Activated T-cell treated with anti-CD3 and anti-CD28 coated beads for 24 hours (primary cell): ENCODE results near the gene SLC4A2.
A peak's percentile ranks its signal among the peaks of the same experiment; 100 is the strongest.
"Not testable (repeated sequence)": the region's sequence is repeated elsewhere in the genome, so short reads cannot be mapped to it uniquely, and the experiment has no call there.

Source experiments
- DNase-seq: peaks from one replicate; pipeline ENCODE4 v3.0.0-alpha.2; 2020; ENCODE audit warnings: low read depth

The SLC4A2 gene

GRCh38 chr7:151024435-151025056 is 34.8 kb upstream of the SLC4A2 start, which contains the start of gene ATG9B:
TSS of gene ATG9B (minus strand) at chr7:151024494. CDS start at chr7:151024423, 71 bp downstream.
- DNase-seq, result no peak

- DNase-seq, result no peak
Measured at GRCh38 chr7:151025924-151026671, 33.3 kb upstream of the SLC4A2 start.

- not testable (repeated sequence) for DNase-seq
Measured at GRCh38 chr7:151026771-151027727, 32.3 kb upstream of the SLC4A2 start.

- DNase-seq, result not testable (repeated sequence)
Measured at GRCh38 chr7:151027728-151028130, 31.7 kb upstream of the SLC4A2 start.

- peak; percentile 98 for DNase-seq
Measured at GRCh38 chr7:151028131-151028947, 31.1 kb upstream of the SLC4A2 start, which contains the start of gene ABCB8. TSS of gene ABCB8 (plus strand) at chr7:151028450. CDS start at chr7:151028516, 66 bp downstream.

- no peak for DNase-seq
Measured at GRCh38 chr7:151028948-151029501, 30.4 kb upstream of the SLC4A2 start.

GRCh38 chr7:151031011-151031410 is 28.4 kb upstream of the SLC4A2 start:
- DNase-seq, result no peak

GRCh38 chr7:151032936-151033863 is 26.2 kb upstream of the SLC4A2 start:
- no peak for DNase-seq

- DNase-seq, result no peak
Measured at GRCh38 chr7:151033864-151034249, 25.5 kb upstream of the SLC4A2 start.

GRCh38 chr7:151034312-151035025 is 24.9 kb upstream of the SLC4A2 start:
- DNase-seq, result no peak

- no peak for DNase-seq
Measured at GRCh38 chr7:151035026-151035717, 24.2 kb upstream of the SLC4A2 start.

- DNase-seq, result no peak
Measured at GRCh38 chr7:151035902-151036301, 23.5 kb upstream of the SLC4A2 start.

GRCh38 chr7:151038951-151039849 is 20.2 kb upstream of the SLC4A2 start:
- peak; percentile 77 for DNase-seq

GRCh38 chr7:151039850-151040548 is 19.4 kb upstream of the SLC4A2 start:
- no peak for DNase-seq

GRCh38 chr7:151040616-151041375 is 18.6 kb upstream of the SLC4A2 start:
- no peak for DNase-seq

GRCh38 chr7:151043449-151043848 is 15.9 kb upstream of the SLC4A2 start:
- not testable (repeated sequence) for DNase-seq
